B cell (primary cell): ENCODE data around the gene MCOLN1. TPM values are rescaled to one million over a fixed set of nuclear protein-coding genes. Genes with fewer than 3 reads are reported as not detected.

Experiments
- ATAC-seq: fragments of 200-7000 bp; cut with Tn5 transposase; one replicate; pipeline ENCODE4 v1.10.0; 2021; ENCODE audit warnings: low read depth, mild to moderate bottlenecking, moderate number of reproducible peaks, moderate library complexity
- CTCF ChIA-PET: fragments of 350-600 bp; sonication (Branson Sonifier 250); formaldehyde crosslinking; loops from one replicate; lab custom pipeline; 2021; ENCODE audit warnings: antibody characterized with exemption, inconsistent platforms; lab: Charles Lee
- POLR2A ChIA-PET: fragments of 350-600 bp; sonication (Branson Sonifier 250); formaldehyde crosslinking; loops from one replicate; lab custom pipeline; 2021; ENCODE audit warnings: antibody characterized with exemption; lab: Charles Lee
- DNase-seq: peaks from one replicate; pipeline ENCODE4 v3.0.0; 2013
- H2AFZ ChIP-seq: 2 replicates; pipeline ENCODE4 v1.6.1; 2012; ENCODE audit warnings: mild to moderate bottlenecking, low read depth, low read length; ENCODE audit not compliant: insufficient read depth, poor library complexity, severe bottlenecking
- H3K27ac ChIP-seq, 2 donors: 1 replicate in 1 of 2; 2 replicates in 1 of 2; pipeline ENCODE4 v1.5.1; 2012 to 2013; ENCODE audit warnings: low read length in 2 of 2, mild to moderate bottlenecking in 2 of 2, moderate library complexity in 1 of 2
- H3K27me3 ChIP-seq, 4 experiments: fragments of 200-600 bp in 1 of 4; sonication (generic) in 1 of 4; replicated peaks in 1 of 4; 1 replicate in 2 of 4; 2 replicates in 2 of 4; pipeline versions ENCODE4 v1.6.1 to v1.7.0; 2013 to 2016; ENCODE audit warnings: low read length in 3 of 4, mild to moderate bottlenecking in 2 of 4, mixed read lengths in 1 of 4, moderate library complexity in 1 of 4; ENCODE audit not compliant: insufficient read depth in 4 of 4, control insufficient read depth in 3 of 4; ENCODE audit errors: control extremely low read depth in 1 of 4
- H3K36me3 ChIP-seq, 2 experiments: replicated peaks in 1 of 2; 1 replicate in 1 of 2; 2 replicates in 1 of 2; pipeline versions ENCODE4 v1.6.1 to v1.7.1; 2013; ENCODE audit warnings: low read length in 1 of 2; ENCODE audit not compliant: insufficient read depth in 2 of 2, control insufficient read depth in 1 of 2; ENCODE audit errors: control extremely low read depth in 1 of 2, extremely low read depth in 1 of 2
- H3K4me1 ChIP-seq, 2 donors: fragments of 200-600 bp in 1 of 2; sonication (generic) in 1 of 2; 1 replicate in 1 of 2; 2 replicates in 1 of 2; pipeline versions ENCODE4 v1.5.1 to v1.6.1; 2013 to 2017; ENCODE audit warnings: low read length in 2 of 2; ENCODE audit not compliant: control insufficient read depth in 2 of 2, insufficient read depth in 2 of 2
- H3K4me2 ChIP-seq: replicated peaks from 2 replicates; pipeline ENCODE3; 2012; ENCODE audit warnings: mild to moderate bottlenecking, low read depth, low read length; ENCODE audit not compliant: poor library complexity, severe bottlenecking
- H3K4me3 ChIP-seq, 5 experiments: fragments of 200-600 bp in 1 of 5; sonication (generic) in 1 of 5; 1 replicate in 3 of 5; 2 replicates in 2 of 5; pipeline versions ENCODE4 v1.5.1 to v1.7.0; 2011 to 2016; ENCODE audit warnings: low read length in 4 of 5, mild to moderate bottlenecking in 4 of 5, low read depth in 2 of 5, control low read depth in 1 of 5, moderate library complexity in 1 of 5; ENCODE audit not compliant: insufficient read depth in 1 of 5; ENCODE audit errors: control extremely low read depth in 1 of 5, extremely low read depth in 1 of 5
- H3K79me2 ChIP-seq: fragments of 200-600 bp; sonication (generic); one replicate; pipeline ENCODE4 v1.6.0; 2016; ENCODE audit warnings: low read length; ENCODE audit not compliant: control insufficient read depth, insufficient read depth
- H3K9ac ChIP-seq: fragments of 200-600 bp; sonication (generic); 2 replicates; pipeline ENCODE4 v1.6.1; 2017; ENCODE audit warnings: mild to moderate bottlenecking, low read length, moderate library complexity
- H3K9me3 ChIP-seq, 3 donors: one replicate each; pipeline versions ENCODE4 v1.6.1 to v1.7.1; 2013; ENCODE audit warnings: low read length in 2 of 3; ENCODE audit not compliant: control insufficient read depth in 2 of 3, insufficient read depth in 1 of 3; ENCODE audit errors: control extremely low read depth in 1 of 3
- H4K20me1 ChIP-seq: 2 replicates; pipeline ENCODE4 v1.6.0; 2012; ENCODE audit warnings: mild to moderate bottlenecking, low read length; ENCODE audit not compliant: insufficient read depth, control insufficient read depth, poor library complexity, severe bottlenecking
- H3K27ac Mint-ChIP-seq: one replicate; pipeline ENCODE4 v1.8.0; 2021; ENCODE audit warnings: mixed read lengths
- H3K27me3 Mint-ChIP-seq: one replicate; pipeline ENCODE4 v1.8.0; 2021; ENCODE audit warnings: mixed read lengths
- H3K4me1 Mint-ChIP-seq: one replicate; pipeline ENCODE4 v1.8.0; 2021; ENCODE audit warnings: mixed read lengths
- H3K4me3 Mint-ChIP-seq: one replicate; pipeline ENCODE4 v1.8.0; 2021; ENCODE audit warnings: mixed read lengths
- H3K9me3 Mint-ChIP-seq: one replicate; pipeline ENCODE4 v1.8.0; 2022; ENCODE audit warnings: mixed read lengths; ENCODE audit not compliant: insufficient read depth
- EZH2 ChIP-seq: IDR thresholded peaks from 2 replicates; pipeline ENCODE4 v1.6.1; 2012; ENCODE audit warnings: borderline replicate concordance, low read depth, mild to moderate bottlenecking, moderate library complexity, low read length; ENCODE audit not compliant: insufficient read depth, poor library complexity, severe bottlenecking
- WGBS: methylation state at CpG from one replicate; pipeline ENCODE4 v1.1.5; 2013; ENCODE audit warnings: missing lambda C conversion rate; ENCODE audit not compliant: insufficient coverage; 5-methylcytosine and 5-hydroxymethylcytosine counted together
- intact Hi-C: fragments of 100-400 bp; cut with micrococcal nuclease; formaldehyde crosslinking; loops from one replicate; pipeline ENCODE4 v1.10.0; 2022
- polyA plus RNA-seq: library from polyadenylated mRNA; depleted of rRNA; stranded (reverse); fragments of >200 nt; gene quantifications from 2 replicates; pipeline ENCODE4 v1.2.3, GENCODE V29; 2012
- total RNA-seq, 2 donors: library from RNA; stranded (reverse); fragments of 120-200 nt in 1 of 2; gene quantifications; 1 replicate in 1 of 2; 2 replicates in 1 of 2; pipeline versions ENCODE4 v1.2.3 to v1.2.4, GENCODE V29; 2013 to 2022
- TF ChIP-seq, protein P1 (sequence below): fragments of 200-600 bp; IDR thresholded peaks from one replicate; pipeline ENCODE4 v1.8.0; 2022; ENCODE audit warnings: antibody characterized with exemption, mild to moderate bottlenecking

The MCOLN1 gene
- total and polyA plus RNA-seq, 2 donors (not counting 1 experiment from before 2014, with no cell fraction given) = 12.5 to 19.0 TPM

DNA sequence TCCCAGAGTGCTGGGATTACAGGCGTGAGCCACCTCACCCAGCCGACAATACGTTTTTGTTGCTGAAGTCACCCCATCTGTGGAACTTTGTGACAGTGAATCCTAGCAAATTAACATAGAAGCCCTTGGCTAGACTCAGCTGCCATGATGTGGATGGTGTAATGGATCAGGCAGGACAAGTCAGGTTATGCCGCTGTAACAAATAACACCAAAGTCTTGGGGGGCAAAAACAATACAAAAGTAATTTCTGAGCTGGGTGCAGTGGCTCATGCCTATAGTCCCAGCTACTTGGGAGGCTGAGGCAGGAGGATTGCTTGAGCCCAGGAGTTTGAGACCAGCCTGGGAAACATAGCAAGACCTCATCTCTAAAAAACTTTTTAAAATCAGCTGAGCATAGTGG, 42.4 kb downstream of the MCOLN1 start:
- POLR2A ChIA-PET = no interaction called here
- Histone ChIP-seq H4K20me1 (no peaks in the 10 kb centered on the region), H2AFZ (no peak overlapping the region), H3K27me3 (no peaks in the 10 kb centered on the region), H3K4me3 (no peak overlapping the region), H3K79me2 (no peaks in the 10 kb centered on the region), H3K4me1 (no peaks in the 10 kb centered on the region), H3K9ac (no peak overlapping the region), H3K4me2 (no peak overlapping the region), H3K9me3 (peaks cover 0 to 7% (median 0%) of the 10 kb centered on the region in 3 donors), H3K36me3 (peaks cover 0 to 10% of the 10 kb centered on the region in 2 experiments), H3K27ac (no peak overlapping the region)
- CTCF ChIA-PET = no interaction called here
- Mint-ChIP-seq H3K27ac (no peak overlapping the region), H3K4me1 (peaks cover 2% of the 10 kb centered on the region), H3K4me3 (no peak overlapping the region), H3K9me3 (peaks cover 4% of the 10 kb centered on the region), H3K27me3 (no peaks in the 10 kb centered on the region)
- intact Hi-C loops = loop anchor here (5.0 kb wide), 1 partner anchor 587 kb away; no protein-coding TSS in a partner anchor
- ATAC-seq (no peak), DNase-seq (no peak)
- TF ChIP-seq, protein P1, sequence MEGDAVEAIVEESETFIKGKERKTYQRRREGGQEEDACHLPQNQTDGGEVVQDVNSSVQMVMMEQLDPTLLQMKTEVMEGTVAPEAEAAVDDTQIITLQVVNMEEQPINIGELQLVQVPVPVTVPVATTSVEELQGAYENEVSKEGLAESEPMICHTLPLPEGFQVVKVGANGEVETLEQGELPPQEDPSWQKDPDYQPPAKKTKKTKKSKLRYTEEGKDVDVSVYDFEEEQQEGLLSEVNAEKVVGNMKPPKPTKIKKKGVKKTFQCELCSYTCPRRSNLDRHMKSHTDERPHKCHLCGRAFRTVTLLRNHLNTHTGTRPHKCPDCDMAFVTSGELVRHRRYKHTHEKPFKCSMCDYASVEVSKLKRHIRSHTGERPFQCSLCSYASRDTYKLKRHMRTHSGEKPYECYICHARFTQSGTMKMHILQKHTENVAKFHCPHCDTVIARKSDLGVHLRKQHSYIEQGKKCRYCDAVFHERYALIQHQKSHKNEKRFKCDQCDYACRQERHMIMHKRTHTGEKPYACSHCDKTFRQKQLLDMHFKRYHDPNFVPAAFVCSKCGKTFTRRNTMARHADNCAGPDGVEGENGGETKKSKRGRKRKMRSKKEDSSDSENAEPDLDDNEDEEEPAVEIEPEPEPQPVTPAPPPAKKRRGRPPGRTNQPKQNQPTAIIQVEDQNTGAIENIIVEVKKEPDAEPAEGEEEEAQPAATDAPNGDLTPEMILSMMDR = no peak
- TF ChIP-seq EZH2 = no peak
- WGBS = 100% methylated on average over 3 of the region's 4 CpGs

DNA sequence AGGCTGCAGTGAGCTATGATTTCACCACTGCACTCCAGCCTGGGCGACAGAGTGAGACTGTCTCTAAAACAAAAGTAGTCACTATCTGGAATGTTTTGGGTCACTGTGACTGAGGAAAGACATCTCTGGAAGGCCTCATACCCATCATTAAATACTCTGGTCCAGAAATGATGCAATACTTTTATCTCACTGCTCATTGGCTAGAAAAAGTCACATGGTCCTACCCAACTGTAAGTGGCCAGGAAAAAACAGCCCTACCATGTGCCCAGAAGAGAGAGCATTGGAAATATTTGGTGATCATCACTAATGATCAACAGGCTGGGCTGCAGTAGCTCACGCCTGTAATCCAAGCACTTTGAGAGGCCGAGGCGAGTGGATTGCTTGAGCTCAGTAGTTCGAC, 42.9 kb downstream of the MCOLN1 start:
- ChIA-PET CTCF (interaction anchor here (1.1 kb wide), 1 partner anchor 19 kb away, joined by 3 read pairs; no protein-coding TSS in a partner anchor), POLR2A (no interaction called here)
- no peak for DNase-seq
- Mint-ChIP-seq H3K27ac (no peak overlapping the region), H3K27me3 (no peaks in the 10 kb centered on the region), H3K9me3 (peaks cover 1% of the 10 kb centered on the region), H3K4me3 (no peak overlapping the region), H3K4me1 (peaks cover 2% of the 10 kb centered on the region)
- 100% methylated on average over 1 of the region's 5 CpGs for WGBS
- Histone ChIP-seq H3K4me2 (no peak overlapping the region), H4K20me1 (no peaks in the 10 kb centered on the region), H3K4me1 (no peaks in the 10 kb centered on the region), H3K79me2 (no peaks in the 10 kb centered on the region), H3K4me3 (no peak overlapping the region), H3K27ac (no peak overlapping the region), H3K27me3 (no peaks in the 10 kb centered on the region), H3K9ac (no peak overlapping the region), H2AFZ (no peak overlapping the region), H3K36me3 (peaks cover 0 to 7% of the 10 kb centered on the region in 2 experiments), H3K9me3 (peaks cover 0 to 6% (median 0%) of the 10 kb centered on the region in 3 donors)
- ATAC-seq = no peak
- intact Hi-C loops = loop anchor here (5.0 kb wide), 1 partner anchor 587 kb away; no protein-coding TSS in a partner anchor
- TF ChIP-seq, protein P1 = no peak
- no peak for TF ChIP-seq EZH2
